B cell (primary cell): ENCODE measurements around the gene FBXO30. TPM values are rescaled to one million over a fixed set of nuclear protein-coding genes. Genes with fewer than 3 reads are reported as not detected.

Experiments used
- ATAC-seq: fragments of 200-7000 bp; cut with Tn5 transposase; one replicate; pipeline ENCODE4 v1.10.0; 2021; ENCODE audit warnings: low read depth, mild to moderate bottlenecking, moderate number of reproducible peaks, moderate library complexity
- CTCF ChIA-PET: fragments of 350-600 bp; sonication (Branson Sonifier 250); formaldehyde crosslinking; loops from one replicate; lab custom pipeline; 2021; ENCODE audit warnings: antibody characterized with exemption, inconsistent platforms; lab: Charles Lee
- POLR2A ChIA-PET: fragments of 350-600 bp; sonication (Branson Sonifier 250); formaldehyde crosslinking; loops from one replicate; lab custom pipeline; 2021; ENCODE audit warnings: antibody characterized with exemption; lab: Charles Lee
- DNase-seq: peaks from one replicate; pipeline ENCODE4 v3.0.0; 2013
- H2AFZ ChIP-seq: 2 replicates; pipeline ENCODE4 v1.6.1; 2012; ENCODE audit warnings: mild to moderate bottlenecking, low read depth, low read length; ENCODE audit not compliant: insufficient read depth, poor library complexity, severe bottlenecking
- H3K27ac ChIP-seq, 2 donors: 1 replicate in 1 of 2; 2 replicates in 1 of 2; pipeline ENCODE4 v1.5.1; 2012 to 2013; ENCODE audit warnings: low read length in 2 of 2, mild to moderate bottlenecking in 2 of 2, moderate library complexity in 1 of 2
- H3K27me3 ChIP-seq, 4 experiments: fragments of 200-600 bp in 1 of 4; sonication (generic) in 1 of 4; replicated peaks in 1 of 4; 1 replicate in 2 of 4; 2 replicates in 2 of 4; pipeline versions ENCODE4 v1.6.1 to v1.7.0; 2013 to 2016; ENCODE audit warnings: low read length in 3 of 4, mild to moderate bottlenecking in 2 of 4, mixed read lengths in 1 of 4, moderate library complexity in 1 of 4; ENCODE audit not compliant: insufficient read depth in 4 of 4, control insufficient read depth in 3 of 4; ENCODE audit errors: control extremely low read depth in 1 of 4
- H3K36me3 ChIP-seq, 2 experiments: replicated peaks in 1 of 2; 1 replicate in 1 of 2; 2 replicates in 1 of 2; pipeline versions ENCODE4 v1.6.1 to v1.7.1; 2013; ENCODE audit warnings: low read length in 1 of 2; ENCODE audit not compliant: insufficient read depth in 2 of 2, control insufficient read depth in 1 of 2; ENCODE audit errors: control extremely low read depth in 1 of 2, extremely low read depth in 1 of 2
- H3K4me1 ChIP-seq, 2 donors: fragments of 200-600 bp in 1 of 2; sonication (generic) in 1 of 2; 1 replicate in 1 of 2; 2 replicates in 1 of 2; pipeline versions ENCODE4 v1.5.1 to v1.6.1; 2013 to 2017; ENCODE audit warnings: low read length in 2 of 2; ENCODE audit not compliant: control insufficient read depth in 2 of 2, insufficient read depth in 2 of 2
- H3K4me2 ChIP-seq: replicated peaks from 2 replicates; pipeline ENCODE3; 2012; ENCODE audit warnings: mild to moderate bottlenecking, low read depth, low read length; ENCODE audit not compliant: poor library complexity, severe bottlenecking
- H3K4me3 ChIP-seq, 5 experiments: fragments of 200-600 bp in 1 of 5; sonication (generic) in 1 of 5; 1 replicate in 3 of 5; 2 replicates in 2 of 5; pipeline versions ENCODE4 v1.5.1 to v1.7.0; 2011 to 2016; ENCODE audit warnings: low read length in 4 of 5, mild to moderate bottlenecking in 4 of 5, low read depth in 2 of 5, control low read depth in 1 of 5, moderate library complexity in 1 of 5; ENCODE audit not compliant: insufficient read depth in 1 of 5; ENCODE audit errors: control extremely low read depth in 1 of 5, extremely low read depth in 1 of 5
- H3K79me2 ChIP-seq: fragments of 200-600 bp; sonication (generic); one replicate; pipeline ENCODE4 v1.6.0; 2016; ENCODE audit warnings: low read length; ENCODE audit not compliant: control insufficient read depth, insufficient read depth
- H3K9ac ChIP-seq: fragments of 200-600 bp; sonication (generic); 2 replicates; pipeline ENCODE4 v1.6.1; 2017; ENCODE audit warnings: mild to moderate bottlenecking, low read length, moderate library complexity
- H3K9me3 ChIP-seq, 3 donors: one replicate each; pipeline versions ENCODE4 v1.6.1 to v1.7.1; 2013; ENCODE audit warnings: low read length in 2 of 3; ENCODE audit not compliant: control insufficient read depth in 2 of 3, insufficient read depth in 1 of 3; ENCODE audit errors: control extremely low read depth in 1 of 3
- H4K20me1 ChIP-seq: 2 replicates; pipeline ENCODE4 v1.6.0; 2012; ENCODE audit warnings: mild to moderate bottlenecking, low read length; ENCODE audit not compliant: insufficient read depth, control insufficient read depth, poor library complexity, severe bottlenecking
- H3K27ac Mint-ChIP-seq: one replicate; pipeline ENCODE4 v1.8.0; 2021; ENCODE audit warnings: mixed read lengths
- H3K27me3 Mint-ChIP-seq: one replicate; pipeline ENCODE4 v1.8.0; 2021; ENCODE audit warnings: mixed read lengths
- H3K4me1 Mint-ChIP-seq: one replicate; pipeline ENCODE4 v1.8.0; 2021; ENCODE audit warnings: mixed read lengths
- H3K4me3 Mint-ChIP-seq: one replicate; pipeline ENCODE4 v1.8.0; 2021; ENCODE audit warnings: mixed read lengths
- H3K9me3 Mint-ChIP-seq: one replicate; pipeline ENCODE4 v1.8.0; 2022; ENCODE audit warnings: mixed read lengths; ENCODE audit not compliant: insufficient read depth
- EZH2 ChIP-seq: IDR thresholded peaks from 2 replicates; pipeline ENCODE4 v1.6.1; 2012; ENCODE audit warnings: borderline replicate concordance, low read depth, mild to moderate bottlenecking, moderate library complexity, low read length; ENCODE audit not compliant: insufficient read depth, poor library complexity, severe bottlenecking
- WGBS: methylation state at CpG from one replicate; pipeline ENCODE4 v1.1.5; 2013; ENCODE audit warnings: missing lambda C conversion rate; ENCODE audit not compliant: insufficient coverage; 5-methylcytosine and 5-hydroxymethylcytosine counted together
- intact Hi-C: fragments of 100-400 bp; cut with micrococcal nuclease; formaldehyde crosslinking; loops from one replicate; pipeline ENCODE4 v1.10.0; 2022
- polyA plus RNA-seq: library from polyadenylated mRNA; depleted of rRNA; stranded (reverse); fragments of >200 nt; gene quantifications from 2 replicates; pipeline ENCODE4 v1.2.3, GENCODE V29; 2012
- total RNA-seq, 2 donors: library from RNA; stranded (reverse); fragments of 120-200 nt in 1 of 2; gene quantifications; 1 replicate in 1 of 2; 2 replicates in 1 of 2; pipeline versions ENCODE4 v1.2.3 to v1.2.4, GENCODE V29; 2013 to 2022
- TF ChIP-seq, protein P1 (sequence below): fragments of 200-600 bp; IDR thresholded peaks from one replicate; pipeline ENCODE4 v1.8.0; 2022; ENCODE audit warnings: antibody characterized with exemption, mild to moderate bottlenecking

The FBXO30 gene
- total and polyA plus RNA-seq, 2 donors (not counting 1 experiment from before 2014, with no cell fraction given): 0.85 to 9.7 TPM

DNA sequence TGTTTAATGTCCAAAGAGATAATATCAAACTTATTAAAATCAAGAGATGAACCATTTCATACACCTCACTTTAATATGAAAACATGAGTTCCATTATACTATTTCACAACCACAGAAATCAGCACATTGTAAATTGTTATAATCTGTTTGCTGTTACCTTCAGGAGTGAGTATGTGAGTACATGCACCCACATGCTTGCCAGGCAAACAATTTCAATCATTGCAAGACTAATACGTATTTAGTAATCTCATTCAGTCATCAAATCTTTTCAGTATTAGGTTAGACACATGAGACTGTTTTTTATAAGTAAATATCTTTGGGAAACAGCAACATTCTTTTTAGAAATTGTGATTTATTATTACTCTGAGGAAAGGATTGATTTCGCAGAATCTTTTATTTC lies 70.0 kb downstream of the FBXO30 start:
- Histone ChIP-seq H2AFZ (no peak overlapping the region), H3K27ac (no peak overlapping the region), H3K4me3 (no peak overlapping the region), H3K4me2 (no peak overlapping the region), H3K27me3 (no peaks in the 10 kb centered on the region), H3K79me2 (no peaks in the 10 kb centered on the region), H3K4me1 (no peaks in the 10 kb centered on the region), H3K36me3 (no peaks in the 10 kb centered on the region), H4K20me1 (no peaks in the 10 kb centered on the region), H3K9ac (no peak overlapping the region), H3K9me3 (no peaks in the 10 kb centered on the region)
- ATAC-seq (no peak), DNase-seq (no peak)
- Mint-ChIP-seq H3K27me3 (peaks cover 5% of the 10 kb centered on the region), H3K9me3 (no peaks in the 10 kb centered on the region), H3K4me3 (no peak overlapping the region), H3K4me1 (no peaks in the 10 kb centered on the region), H3K27ac (no peak overlapping the region)
- ChIA-PET POLR2A (no interaction called here), CTCF (interaction anchor here (1.5 kb wide), 1 partner anchor 12 kb away, joined by 3 read pairs; no protein-coding TSS in a partner anchor)
- intact Hi-C loops: no loop called here
- 83% methylated on average over 1 of the region's 2 CpGs for WGBS
- no peak for TF ChIP-seq EZH2
- TF ChIP-seq, protein P1, sequence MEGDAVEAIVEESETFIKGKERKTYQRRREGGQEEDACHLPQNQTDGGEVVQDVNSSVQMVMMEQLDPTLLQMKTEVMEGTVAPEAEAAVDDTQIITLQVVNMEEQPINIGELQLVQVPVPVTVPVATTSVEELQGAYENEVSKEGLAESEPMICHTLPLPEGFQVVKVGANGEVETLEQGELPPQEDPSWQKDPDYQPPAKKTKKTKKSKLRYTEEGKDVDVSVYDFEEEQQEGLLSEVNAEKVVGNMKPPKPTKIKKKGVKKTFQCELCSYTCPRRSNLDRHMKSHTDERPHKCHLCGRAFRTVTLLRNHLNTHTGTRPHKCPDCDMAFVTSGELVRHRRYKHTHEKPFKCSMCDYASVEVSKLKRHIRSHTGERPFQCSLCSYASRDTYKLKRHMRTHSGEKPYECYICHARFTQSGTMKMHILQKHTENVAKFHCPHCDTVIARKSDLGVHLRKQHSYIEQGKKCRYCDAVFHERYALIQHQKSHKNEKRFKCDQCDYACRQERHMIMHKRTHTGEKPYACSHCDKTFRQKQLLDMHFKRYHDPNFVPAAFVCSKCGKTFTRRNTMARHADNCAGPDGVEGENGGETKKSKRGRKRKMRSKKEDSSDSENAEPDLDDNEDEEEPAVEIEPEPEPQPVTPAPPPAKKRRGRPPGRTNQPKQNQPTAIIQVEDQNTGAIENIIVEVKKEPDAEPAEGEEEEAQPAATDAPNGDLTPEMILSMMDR: no peak

Other genes starting within 250 kb of the FBXO30 start
- gene EPM2A, start 79.3 kb downstream of the FBXO30 start, total RNA-seq: 17.0 and 17.9 TPM in 2 replicates
- 6.2 and 9.2 TPM in 2 replicates for gene EPM2A, start 79.3 kb downstream of the FBXO30 start, polyA plus RNA-seq
- 43.8 and 45.4 TPM in 2 replicates for gene SHPRH, start 149.6 kb upstream of the FBXO30 start, total RNA-seq
- gene SHPRH, start 149.6 kb upstream of the FBXO30 start, polyA plus RNA-seq: 9.1 and 11.6 TPM in 2 replicates
- not detected in 2 replicates for gene GRM1, start 214.3 kb upstream of the FBXO30 start, total RNA-seq
- not detected in 2 replicates for gene GRM1, start 214.3 kb upstream of the FBXO30 start, polyA plus RNA-seq